Esophagus muscularis mucosa (tissue), 4 donors: Measurements from ENCODE around the gene ASNS. TPM values are rescaled to one million over a fixed set of nuclear protein-coding genes. Genes with fewer than 3 reads are reported as not detected.

Source experiments
- DNase-seq: peaks from one replicate; pipeline ENCODE4 v3.0.0-alpha.2; 2017; ENCODE audit errors: extremely low spot score
- H3K27ac ChIP-seq, 4 donors: fragments of 200-600 bp; sonication (generic); replicated peaks in 1 of 4; 1 replicate in 3 of 4; 2 replicates in 1 of 4; pipeline ENCODE4 v1.5.1; 2016 to 2019; ENCODE audit warnings: mild to moderate bottlenecking in 1 of 4
- H3K27me3 ChIP-seq, 4 donors: fragments of 200-600 bp; sonication (generic); one replicate each; pipeline versions ENCODE4 v1.5.1 to v1.6.0; 2016 to 2019
- H3K36me3 ChIP-seq, 4 donors: fragments of 200-600 bp; sonication (generic); one replicate each; pipeline ENCODE4 v1.5.1; 2016 to 2019
- H3K4me1 ChIP-seq, 4 donors: fragments of 200-600 bp; sonication (generic); one replicate each; pipeline ENCODE4 v1.5.1; 2016 to 2019
- H3K4me3 ChIP-seq, 4 donors: fragments of 200-600 bp; sonication (generic); 1 replicate in 2 of 4; 2 replicates in 2 of 4; pipeline ENCODE4 v1.5.1; 2016 to 2019; ENCODE audit warnings: mild to moderate bottlenecking in 4 of 4, moderate library complexity in 1 of 4
- H3K9me3 ChIP-seq, 4 donors: fragments of 200-600 bp; sonication (generic); 1 replicate in 3 of 4; 2 replicates in 1 of 4; pipeline ENCODE4 v1.5.1; 2016 to 2019
- EP300 ChIP-seq: sonication (generic); formaldehyde crosslinking; IDR thresholded peaks from one replicate; pipeline ENCODE4 v1.6.1; 2017; ENCODE audit warnings: antibody characterized with exemption
- POLR2A ChIP-seq: fragments of 450-650 bp; IDR thresholded peaks from one replicate; pipeline ENCODE4 v1.6.1; 2017; ENCODE audit warnings: antibody characterized with exemption, moderate library complexity, mild to moderate bottlenecking, low read depth
- POLR2AphosphoS5 ChIP-seq, 2 donors: sonication (generic); formaldehyde crosslinking; IDR thresholded peaks; one replicate each; pipeline ENCODE4 v1.6.1; 2017; ENCODE audit warnings: antibody characterized with exemption in 2 of 2
- WGBS: methylation state at CpG from one replicate; pipeline ENCODE4 v1.1.5; 2018; 5-methylcytosine and 5-hydroxymethylcytosine counted together
- intact Hi-C: fragments of 100-400 bp; cut with DNase I; formaldehyde crosslinking; loops from one replicate; pipeline ENCODE4 v1.15.1; 2023
- total RNA-seq, 4 donors: library from RNA; depleted of rRNA; stranded (reverse); fragments of >200 nt; gene quantifications; one replicate each; pipeline versions ENCODE4 v1.1.0 to v1.2.1, GENCODE V29; 2016
- TF ChIP-seq, protein P1 (sequence below), 3 experiments: fragments of 200-600 bp in 2 of 3; fragments of 450-650 bp in 1 of 3; sonication (generic) in 2 of 3; IDR thresholded peaks; one replicate each; pipeline ENCODE4 v1.5.1; 2017 to 2019; ENCODE audit warnings: antibody characterized with exemption in 3 of 3, mild to moderate bottlenecking in 2 of 3, moderate library complexity in 1 of 3

Gene ASNS
- total RNA-seq, 4 donors from 2014 or later: 13.9 to 17.6 (median 15.3) TPM

DNA sequence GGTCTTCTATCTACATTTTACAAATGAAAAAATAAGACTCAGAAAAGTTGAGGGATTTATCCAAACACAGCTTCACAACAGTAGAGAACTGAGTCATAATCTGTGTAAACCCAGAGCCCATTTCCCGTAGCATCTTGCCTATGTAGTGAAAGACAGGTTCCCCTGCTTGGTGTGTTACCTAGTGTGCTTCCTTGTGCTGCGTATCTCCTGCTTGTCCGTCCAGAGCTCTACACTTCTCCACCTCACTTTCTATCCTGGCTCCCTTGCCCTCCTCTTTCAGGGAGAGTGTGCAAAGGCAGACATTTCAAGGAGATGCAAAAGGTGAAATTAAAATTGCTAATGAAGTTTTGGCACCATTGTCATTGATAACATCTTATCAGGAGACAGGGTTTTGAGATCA is 1.4 kb upstream of the ASNS start:
- TF ChIP-seq, protein P1, sequence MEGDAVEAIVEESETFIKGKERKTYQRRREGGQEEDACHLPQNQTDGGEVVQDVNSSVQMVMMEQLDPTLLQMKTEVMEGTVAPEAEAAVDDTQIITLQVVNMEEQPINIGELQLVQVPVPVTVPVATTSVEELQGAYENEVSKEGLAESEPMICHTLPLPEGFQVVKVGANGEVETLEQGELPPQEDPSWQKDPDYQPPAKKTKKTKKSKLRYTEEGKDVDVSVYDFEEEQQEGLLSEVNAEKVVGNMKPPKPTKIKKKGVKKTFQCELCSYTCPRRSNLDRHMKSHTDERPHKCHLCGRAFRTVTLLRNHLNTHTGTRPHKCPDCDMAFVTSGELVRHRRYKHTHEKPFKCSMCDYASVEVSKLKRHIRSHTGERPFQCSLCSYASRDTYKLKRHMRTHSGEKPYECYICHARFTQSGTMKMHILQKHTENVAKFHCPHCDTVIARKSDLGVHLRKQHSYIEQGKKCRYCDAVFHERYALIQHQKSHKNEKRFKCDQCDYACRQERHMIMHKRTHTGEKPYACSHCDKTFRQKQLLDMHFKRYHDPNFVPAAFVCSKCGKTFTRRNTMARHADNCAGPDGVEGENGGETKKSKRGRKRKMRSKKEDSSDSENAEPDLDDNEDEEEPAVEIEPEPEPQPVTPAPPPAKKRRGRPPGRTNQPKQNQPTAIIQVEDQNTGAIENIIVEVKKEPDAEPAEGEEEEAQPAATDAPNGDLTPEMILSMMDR (IDR thresholded peaks at IDR 0.05): no peak
- no peak for TF ChIP-seq EP300
- TF ChIP-seq POLR2AphosphoS5 (IDR thresholded peaks at IDR 0.05): no peak
- TF ChIP-seq POLR2A: no peak
- no peak overlapping the region for H3K27ac ChIP-seq
- H3K9me3 ChIP-seq: no peaks in the 10 kb centered on the region
- H3K27me3 ChIP-seq: no peaks in the 10 kb centered on the region
- DNase-seq: no peak
- intact Hi-C loops: loop anchor here (10.0 kb wide), 1 partner anchor 51 kb away; no protein-coding TSS in a partner anchor
- H3K4me1 ChIP-seq: peaks cover 8 to 17% (median 14%) of the 10 kb centered on the region in 4 donors
- 97% methylated on average over 3 of the region's 3 CpGs for WGBS
- H3K36me3 ChIP-seq: peaks cover 0 to 5% (median 0%) of the 10 kb centered on the region in 4 donors
- no peak overlapping the region for H3K4me3 ChIP-seq

- H3K27me3 ChIP-seq: no peaks in the 10 kb centered on the region
- H3K4me3 ChIP-seq: peak overlapping the region; percentile 70 to 90 (median 85)
- peaks cover 0 to 23% (median 4%) of the 10 kb centered on the region in 4 donors for H3K36me3 ChIP-seq
- peak overlapping the region; percentile 79 to 92 (median 88) for H3K27ac ChIP-seq
- intact Hi-C loops: loop anchor here (10.0 kb wide), 1 partner anchor 53 kb away; no protein-coding TSS in a partner anchor
- WGBS: 4% methylated on average over 21 of the region's 21 CpGs
- DNase-seq: no peak
- no peaks in the 10 kb centered on the region for H3K9me3 ChIP-seq
- H3K4me1 ChIP-seq: peaks cover 8 to 17% (median 14%) of the 10 kb centered on the region in 4 donors
- TF ChIP-seq POLR2A (no peak), EP300 (no peak), POLR2AphosphoS5 (IDR thresholded peaks at IDR 0.05) (no peak)
- TF ChIP-seq, protein P1 (IDR thresholded peaks at IDR 0.05): no peak
Measured at GRCh38 chr7:97871659-97872024, 566 bp downstream of the ASNS start.

- Histone ChIP-seq H3K9me3 (no peaks in the 10 kb centered on the region), H3K36me3 (peaks cover 0 to 46% (median 7%) of the 10 kb centered on the region in 4 donors), H3K4me3 (no peak overlapping the region), H3K4me1 (peaks cover 8 to 17% (median 14%) of the 10 kb centered on the region in 4 donors), H3K27me3 (no peaks in the 10 kb centered on the region), H3K27ac (no peak overlapping the region)
- 85% methylated on average over 10 of the region's 10 CpGs for whole genome bisulfite sequencing
- DNase-seq: no peak
- intact Hi-C loops: no loop called here
- TF ChIP-seq EP300 (no peak), POLR2A (no peak)
Measured at GRCh38 chr7:97868788-97869187, 3.4 kb downstream of the ASNS start.

- no peaks in the 10 kb centered on the region for H3K27me3 ChIP-seq
- DNase-seq: no peak
- no peak overlapping the region for H3K27ac ChIP-seq
- TF ChIP-seq, protein P1 (IDR thresholded peaks at IDR 0.05): no peak
- TF ChIP-seq POLR2A (no peak), EP300 (no peak)
- peaks cover 8 to 17% (median 14%) of the 10 kb centered on the region in 4 donors for H3K4me1 ChIP-seq
- H3K9me3 ChIP-seq: no peaks in the 10 kb centered on the region
- H3K36me3 ChIP-seq: peaks cover 0 to 51% (median 7%) of the 10 kb centered on the region in 4 donors
- H3K4me3 ChIP-seq: no peak overlapping the region
- intact Hi-C loops: no loop called here
Measured at GRCh38 chr7:97868314-97868713, 3.9 kb downstream of the ASNS start.

- Histone ChIP-seq H3K9me3 (no peaks in the 10 kb centered on the region), H3K4me3 (no peak overlapping the region), H3K4me1 (no peaks in the 10 kb centered on the region), H3K27me3 (no peaks in the 10 kb centered on the region), H3K36me3 (peaks cover 0 to 60% (median 7%) of the 10 kb centered on the region in 4 donors), H3K27ac (no peak overlapping the region)
- TF ChIP-seq, protein P1 (IDR thresholded peaks at IDR 0.05): no peak
- TF ChIP-seq EP300 (no peak), POLR2AphosphoS5 (IDR thresholded peaks at IDR 0.05) (no peak), POLR2A (no peak)
- DNase-seq: no peak
- intact Hi-C loops: no loop called here
- WGBS: 87% methylated on average over 3 of the region's 3 CpGs
Measured at GRCh38 chr7:97865104-97865503, 7.1 kb downstream of the ASNS start.
